IPS-15b (cell line): ENCODE results near the gene TBK1.

Experiments
- H3K27me3 ChIP-seq: one replicate; pipeline ENCODE4 v1.6.1; 2013; ENCODE audit warnings: low read length; ENCODE audit not compliant: control insufficient read depth, insufficient read depth
- H3K36me3 ChIP-seq: one replicate; pipeline ENCODE4 v1.6.1; 2013; ENCODE audit warnings: low read length; ENCODE audit not compliant: control insufficient read depth, insufficient read depth
- H3K4me1 ChIP-seq: one replicate; pipeline ENCODE4 v1.6.1; 2013; ENCODE audit warnings: mild to moderate bottlenecking, low read length; ENCODE audit not compliant: control insufficient read depth, insufficient read depth
- H3K4me3 ChIP-seq: one replicate; pipeline ENCODE4 v1.5.1; 2013; ENCODE audit warnings: low read depth, low read length
- H3K9ac ChIP-seq: one replicate; pipeline ENCODE4 v1.6.1; 2013; ENCODE audit warnings: low read depth, mild to moderate bottlenecking, low read length
- H3K9me3 ChIP-seq: one replicate; pipeline ENCODE4 v1.6.1; 2013; ENCODE audit warnings: mild to moderate bottlenecking, low read length; ENCODE audit not compliant: control insufficient read depth, insufficient read depth

The TBK1 gene

DNA sequence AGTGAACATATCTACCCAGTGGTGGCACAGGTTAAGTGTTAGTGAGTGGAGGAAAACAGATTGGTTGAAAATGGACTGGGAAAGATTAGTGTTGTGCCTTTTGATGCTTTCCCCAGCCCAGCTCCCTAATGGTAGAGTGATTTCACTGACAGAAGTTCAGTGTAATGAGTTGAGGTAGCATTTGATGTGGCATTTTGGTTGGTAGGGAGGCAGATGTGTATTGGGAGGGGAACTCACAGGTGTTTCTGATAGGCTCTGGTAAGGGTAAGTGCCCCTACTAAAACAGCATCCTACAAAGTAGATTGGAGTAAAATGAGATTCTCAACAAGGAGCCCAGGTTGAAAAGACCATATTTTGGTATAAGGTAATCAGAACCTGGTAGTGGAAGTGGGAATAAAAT is 4.2 kb downstream of the TBK1 start:
- H3K9ac ChIP-seq: no peak overlapping the region
- H3K4me1 ChIP-seq: peaks cover 7% of the 10 kb centered on the region
- H3K36me3 ChIP-seq: no peaks in the 10 kb centered on the region
- H3K4me3 ChIP-seq: no peak overlapping the region
- no peaks in the 10 kb centered on the region for H3K9me3 ChIP-seq
- H3K27me3 ChIP-seq: no peaks in the 10 kb centered on the region

DNA sequence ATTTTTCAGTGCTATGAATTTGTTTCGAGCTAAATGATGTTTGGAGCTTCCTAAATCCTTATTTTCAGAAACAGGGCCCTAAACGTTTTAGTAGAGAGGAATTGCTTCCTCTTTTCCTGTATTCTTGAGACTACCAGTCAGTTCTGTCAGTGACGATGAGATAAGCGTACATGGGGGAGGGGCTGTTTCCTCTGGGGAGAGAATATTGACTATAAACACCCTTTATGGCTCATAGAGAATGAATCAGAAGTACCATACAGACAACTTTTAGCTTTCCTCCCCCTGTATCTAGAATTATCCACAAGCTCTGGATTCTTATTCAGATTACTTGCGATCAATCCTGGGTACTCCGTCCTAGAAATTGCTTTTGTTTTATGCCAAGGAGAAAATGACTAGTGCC is 5.1 kb downstream of the TBK1 start:
- Histone ChIP-seq H3K4me3 (no peak overlapping the region), H3K36me3 (no peaks in the 10 kb centered on the region), H3K9ac (no peak overlapping the region), H3K9me3 (no peaks in the 10 kb centered on the region), H3K27me3 (no peaks in the 10 kb centered on the region), H3K4me1 (peaks cover 7% of the 10 kb centered on the region)

DNA sequence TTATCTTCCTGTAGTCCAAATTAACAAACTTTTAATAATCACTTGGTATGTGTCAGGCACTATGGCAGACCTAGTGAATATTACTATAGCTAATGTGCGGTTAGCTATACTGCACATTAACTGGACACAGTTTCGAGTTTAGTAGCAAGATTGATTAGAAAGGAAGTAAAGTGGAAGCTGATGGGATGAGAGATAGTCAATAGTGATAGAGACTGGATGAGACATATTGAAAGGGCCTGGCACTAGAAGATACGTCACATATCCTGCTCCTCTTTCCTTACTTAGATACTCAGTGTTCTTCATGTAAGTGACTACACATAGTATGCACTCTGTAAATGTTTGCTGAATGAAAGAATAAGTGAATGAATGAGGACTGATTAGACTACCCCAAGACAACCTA is 5.5 kb downstream of the TBK1 start:
- Histone ChIP-seq H3K27me3 (no peaks in the 10 kb centered on the region), H3K4me3 (no peak overlapping the region), H3K36me3 (no peaks in the 10 kb centered on the region), H3K9ac (no peak overlapping the region), H3K4me1 (peaks cover 7% of the 10 kb centered on the region), H3K9me3 (no peaks in the 10 kb centered on the region)

DNA sequence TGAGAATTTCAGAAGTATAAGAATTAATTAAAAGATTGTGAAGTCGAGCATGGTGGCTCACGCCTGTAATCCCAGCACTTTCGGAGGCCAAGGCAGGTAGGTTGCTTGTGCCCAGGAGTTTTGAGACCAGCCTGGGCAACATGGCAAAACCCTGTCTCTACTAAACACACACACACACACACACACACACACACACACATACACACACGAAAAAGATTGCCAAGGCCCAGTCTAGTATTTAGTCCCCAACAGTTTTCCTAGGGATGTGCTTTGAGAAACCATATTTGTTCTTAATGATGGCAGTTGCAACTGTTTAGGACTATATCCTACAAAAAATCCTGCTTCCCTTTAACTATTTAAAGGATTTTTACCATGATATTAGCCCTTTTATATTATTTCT is 6.0 kb downstream of the TBK1 start:
- Histone ChIP-seq H3K9ac (no peak overlapping the region), H3K9me3 (no peaks in the 10 kb centered on the region), H3K27me3 (no peaks in the 10 kb centered on the region), H3K36me3 (no peaks in the 10 kb centered on the region), H3K4me1 (peaks cover 7% of the 10 kb centered on the region), H3K4me3 (no peak overlapping the region)

DNA sequence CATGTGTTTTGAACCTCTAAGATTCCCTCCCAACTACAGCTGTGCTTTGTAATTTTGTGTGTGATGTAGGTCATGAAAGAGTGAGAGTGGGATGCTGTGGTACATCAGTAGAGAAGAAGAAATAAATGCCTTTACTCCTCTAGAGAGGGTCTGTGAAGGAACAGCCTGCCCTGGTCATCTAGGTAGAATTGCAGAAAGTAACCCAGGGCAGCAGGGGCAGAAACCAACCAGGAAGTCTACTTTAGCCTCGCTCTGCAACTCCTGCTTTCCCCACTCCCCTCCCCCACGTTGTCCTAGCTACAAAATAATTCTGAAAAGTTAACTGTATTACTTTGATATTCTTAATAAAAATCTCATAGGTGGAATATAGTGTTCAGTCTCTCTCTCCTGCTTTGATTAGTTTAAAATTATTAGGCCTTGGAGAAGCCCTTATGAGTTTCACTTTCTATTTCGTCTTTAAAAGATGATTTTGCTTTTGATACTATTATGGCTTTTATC is 7.5 kb downstream of the TBK1 start:
- Histone ChIP-seq H3K4me1 (peaks cover 7% of the 10 kb centered on the region), H3K27me3 (no peaks in the 10 kb centered on the region), H3K4me3 (no peak overlapping the region), H3K36me3 (no peaks in the 10 kb centered on the region), H3K9ac (peak overlapping the region; percentile 54), H3K9me3 (no peaks in the 10 kb centered on the region)

DNA sequence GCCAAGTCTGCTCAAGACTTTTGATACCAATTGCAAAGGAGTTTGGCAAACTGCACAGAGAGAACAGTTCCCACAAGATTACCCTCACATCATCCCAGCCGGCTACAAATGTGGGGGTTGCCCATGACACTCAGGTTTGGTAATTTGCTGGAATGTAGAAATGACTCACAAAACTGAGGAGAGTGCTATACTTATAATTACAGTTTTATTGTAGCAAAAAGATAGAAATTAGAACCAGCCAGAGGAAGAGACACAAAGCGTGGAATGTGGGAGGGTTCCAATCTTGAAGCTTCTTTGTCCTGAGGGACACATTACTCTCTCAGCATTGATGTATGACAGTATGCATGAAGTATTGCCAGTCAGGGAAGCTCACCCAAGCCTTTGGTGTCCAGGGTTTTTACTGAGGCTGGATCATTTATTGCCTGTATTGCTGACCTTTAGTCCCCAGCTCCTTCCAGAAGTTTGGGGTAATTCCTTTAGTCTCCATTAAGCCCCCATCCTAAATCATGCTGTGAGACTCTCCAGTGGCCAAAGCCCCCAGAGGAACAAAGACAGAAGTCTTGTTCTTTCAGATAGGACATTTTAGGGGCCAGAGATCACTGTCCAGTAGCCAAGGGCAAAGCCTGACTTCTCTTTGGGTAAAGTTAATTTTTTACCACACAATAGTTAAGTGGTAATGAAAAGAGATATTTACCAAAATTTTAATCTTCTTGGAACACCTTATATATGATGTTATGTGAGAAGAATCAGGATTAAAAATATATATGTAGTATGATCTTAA is 9.9 kb downstream of the TBK1 start:
- Histone ChIP-seq H3K36me3 (peaks cover 9% of the 10 kb centered on the region), H3K9ac (no peak overlapping the region), H3K4me3 (no peak overlapping the region), H3K4me1 (peaks cover 7% of the 10 kb centered on the region), H3K9me3 (no peaks in the 10 kb centered on the region), H3K27me3 (no peaks in the 10 kb centered on the region)

DNA sequence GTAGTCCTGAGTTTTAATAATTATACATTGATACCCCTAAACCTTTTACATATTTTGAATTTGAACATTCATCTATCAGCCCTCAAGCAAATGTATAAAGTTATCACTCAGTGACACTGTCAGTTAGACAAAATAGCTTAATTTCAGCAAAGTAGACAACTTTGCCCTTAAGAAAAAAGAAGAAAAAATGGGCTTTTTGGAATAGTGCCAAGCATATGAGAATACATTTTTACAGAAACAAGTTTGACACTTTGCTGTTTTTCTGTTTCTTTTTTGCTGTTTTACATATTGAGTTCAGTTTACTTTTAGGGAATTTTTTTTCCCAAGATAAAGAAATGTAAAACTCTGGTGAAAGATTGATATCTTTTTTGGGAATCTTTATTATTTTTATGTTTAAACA is 14.3 kb downstream of the TBK1 start:
- no peaks in the 10 kb centered on the region for H3K9me3 ChIP-seq
- H3K36me3 ChIP-seq: peaks cover 14% of the 10 kb centered on the region
- H3K4me3 ChIP-seq: no peak overlapping the region
- H3K4me1 ChIP-seq: no peaks in the 10 kb centered on the region
- H3K9ac ChIP-seq: no peak overlapping the region
- no peaks in the 10 kb centered on the region for H3K27me3 ChIP-seq

DNA sequence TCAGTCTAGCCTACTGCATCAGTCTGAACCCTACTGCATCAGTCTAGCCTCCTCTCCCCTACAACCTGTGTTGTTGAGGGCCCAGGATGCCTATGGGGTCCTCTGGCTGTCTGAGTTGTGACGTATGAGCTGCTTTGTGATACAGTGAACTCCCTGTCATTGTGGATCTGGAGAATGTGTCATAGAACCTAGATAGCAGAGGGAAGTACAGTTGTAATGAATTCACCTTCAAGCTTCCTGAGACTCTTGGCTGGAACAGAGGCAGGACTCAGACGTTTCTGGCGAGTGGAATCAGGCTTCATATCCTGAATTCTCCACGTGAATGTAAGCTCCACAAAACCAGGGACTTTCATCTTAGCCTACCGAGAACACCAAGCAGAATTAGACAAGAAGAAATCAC is 17.0 kb downstream of the TBK1 start:
- H3K36me3 ChIP-seq: peaks cover 14% of the 10 kb centered on the region
- no peak overlapping the region for H3K4me3 ChIP-seq

DNA sequence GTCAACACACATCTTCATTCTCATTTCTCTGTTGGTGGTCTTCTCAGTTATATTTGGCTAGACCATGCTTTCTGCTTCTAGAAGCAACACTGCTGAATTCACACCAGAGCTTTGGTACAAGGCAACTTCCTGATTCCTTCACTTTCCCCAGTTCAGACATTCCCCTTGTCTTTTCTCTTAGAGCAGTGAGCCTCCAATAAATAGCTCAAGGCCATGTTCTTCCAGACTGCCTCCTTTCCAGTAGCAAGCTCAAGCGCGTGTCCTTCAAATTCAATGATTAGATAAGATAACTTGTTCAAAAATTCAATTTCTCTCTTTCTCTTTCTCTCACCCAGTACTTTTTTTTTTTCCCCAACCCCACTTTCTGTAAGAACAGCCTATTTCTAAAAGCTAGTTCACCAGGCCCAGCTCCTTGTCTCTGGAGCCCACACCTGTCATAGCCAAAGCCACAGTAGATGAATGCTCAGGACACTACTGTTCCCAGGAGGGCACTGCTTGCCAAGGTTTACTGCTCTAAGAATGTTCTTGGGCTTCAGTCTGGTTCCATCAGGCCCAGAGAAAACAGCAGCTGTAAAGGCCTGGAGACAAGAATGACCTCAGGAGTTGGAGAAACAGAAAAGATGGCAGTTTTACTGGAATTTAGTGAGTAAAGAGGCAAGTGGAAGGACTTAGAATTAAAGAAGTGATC is 17.7 kb downstream of the TBK1 start:
- Histone ChIP-seq H3K4me3 (no peak overlapping the region), H3K9me3 (no peaks in the 10 kb centered on the region), H3K9ac (no peak overlapping the region), H3K4me1 (no peaks in the 10 kb centered on the region), H3K36me3 (peaks cover 14% of the 10 kb centered on the region), H3K27me3 (no peaks in the 10 kb centered on the region)

More for the DNA sequence above, 17.0 kb downstream of the TBK1 start:
- Histone ChIP-seq H3K9me3 (no peaks in the 10 kb centered on the region), H3K4me1 (no peaks in the 10 kb centered on the region), H3K27me3 (no peaks in the 10 kb centered on the region), H3K9ac (no peak overlapping the region)

DNA sequence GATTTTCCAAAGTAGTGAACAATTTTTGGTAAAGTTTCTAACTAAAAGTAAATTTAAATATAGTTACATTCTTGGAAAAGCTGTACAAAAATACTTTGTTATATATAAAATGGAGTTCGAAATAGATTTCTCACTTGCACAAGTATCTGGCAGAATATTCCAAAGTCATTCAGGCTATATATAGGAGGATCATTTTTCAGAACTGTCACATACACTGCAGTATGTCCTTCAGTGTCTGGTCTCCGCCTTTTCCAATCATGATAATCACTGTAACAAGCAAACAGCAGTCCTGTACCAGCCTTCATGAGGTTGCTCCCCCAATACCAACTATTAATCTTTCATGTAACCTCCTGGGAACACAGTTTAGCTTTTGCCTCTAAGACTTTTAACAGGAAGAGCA is 18.6 kb downstream of the TBK1 start:
- Histone ChIP-seq H3K9ac (no peak overlapping the region), H3K4me1 (no peaks in the 10 kb centered on the region), H3K36me3 (peaks cover 6% of the 10 kb centered on the region), H3K27me3 (no peaks in the 10 kb centered on the region), H3K4me3 (no peak overlapping the region), H3K9me3 (no peaks in the 10 kb centered on the region)

DNA sequence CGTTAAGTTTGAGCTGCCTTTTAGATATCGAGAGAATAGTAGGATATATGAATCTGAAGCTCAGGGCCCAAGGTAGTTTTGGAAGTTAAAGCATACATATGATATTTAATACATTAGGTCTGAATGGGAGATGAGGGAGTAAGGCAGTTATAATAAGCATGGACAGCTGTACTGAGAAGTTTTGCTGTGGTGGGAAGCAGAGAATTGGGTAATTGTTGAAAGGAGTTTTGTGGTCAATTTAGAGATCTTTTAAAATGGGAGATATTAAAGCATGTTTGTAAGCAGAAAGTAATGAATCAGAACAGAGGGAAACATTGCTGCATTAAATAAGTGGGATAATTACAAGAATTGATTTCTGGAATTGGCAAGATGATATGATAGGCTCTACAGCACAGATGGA is 21.3 kb downstream of the TBK1 start:
- H3K4me1 ChIP-seq: no peaks in the 10 kb centered on the region
- no peak overlapping the region for H3K9ac ChIP-seq
- H3K4me3 ChIP-seq: no peak overlapping the region
- no peaks in the 10 kb centered on the region for H3K27me3 ChIP-seq
- peaks cover 5% of the 10 kb centered on the region for H3K36me3 ChIP-seq
- H3K9me3 ChIP-seq: no peaks in the 10 kb centered on the region

DNA sequence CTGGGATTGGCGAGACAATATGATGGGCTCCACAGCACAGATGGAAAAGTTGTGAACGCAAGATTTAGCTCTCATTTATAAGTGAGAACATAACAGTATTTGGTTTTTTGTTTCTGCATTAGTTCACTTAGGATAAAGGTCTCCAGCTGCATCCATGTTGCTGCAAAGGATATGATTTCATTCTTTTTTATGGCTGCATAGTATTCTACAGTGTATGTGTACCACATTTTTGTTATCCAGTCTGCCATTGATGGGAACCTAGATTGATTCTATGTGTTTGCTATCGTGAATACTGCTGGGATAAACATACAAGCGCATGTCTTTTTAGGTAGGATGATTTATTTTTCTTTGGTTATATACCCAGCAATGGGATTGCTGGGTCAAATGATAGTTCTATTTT is 23.6 kb downstream of the TBK1 start:
- no peak overlapping the region for H3K4me3 ChIP-seq
- no peaks in the 10 kb centered on the region for H3K27me3 ChIP-seq
- H3K4me1 ChIP-seq: no peaks in the 10 kb centered on the region
- no peaks in the 10 kb centered on the region for H3K36me3 ChIP-seq
- H3K9me3 ChIP-seq: no peaks in the 10 kb centered on the region
- H3K9ac ChIP-seq: no peak overlapping the region
